GM12873 (cell line): ENCODE data around the gene PTGDR2.

Source experiments
- CTCF ChIP-seq: IDR thresholded peaks from 2 replicates; pipeline ENCODE4 v1.5.1; 2012; ENCODE audit warnings: low read depth, mild to moderate bottlenecking, moderate library complexity, low read length, control low read depth; ENCODE audit not compliant: insufficient read depth; ENCODE audit errors: missing control alignments

Gene PTGDR2

GRCh38 chr11:60847896-60848295 is 7.9 kb downstream of the PTGDR2 start:
- no peak for TF ChIP-seq CTCF

- TF ChIP-seq CTCF: no peak
Observed at GRCh38 chr11:60847281-60847680, 8.5 kb downstream of the PTGDR2 start.

GRCh38 chr11:60845338-60845737 is 10.4 kb downstream of the PTGDR2 start:
- no peak for TF ChIP-seq CTCF

GRCh38 chr11:60844870-60845221 is 10.9 kb downstream of the PTGDR2 start:
- TF ChIP-seq CTCF: no peak

GRCh38 chr11:60844045-60844869 is 11.5 kb downstream of the PTGDR2 start:
- no peak for TF ChIP-seq CTCF

- no peak for TF ChIP-seq CTCF
Observed at GRCh38 chr11:60842668-60843600, 12.8 kb downstream of the PTGDR2 start.
